Stomach (tissue), 9 donors: ENCODE results near the gene COX6B2. TPM values are rescaled to one million over a fixed set of nuclear protein-coding genes. Genes with fewer than 3 reads are reported as not detected.

Source experiments
- DNase-seq, 2 donors: peaks; one replicate each; pipeline versions ENCODE4 v3.0.0 to v3.0.0-alpha.2; 2013 to 2019
- H3K27ac ChIP-seq, 5 donors: fragments of 200-600 bp in 4 of 5; sonication (generic) in 4 of 5; one replicate each; pipeline ENCODE4 v1.5.1; 2013 to 2019; ENCODE audit warnings: mild to moderate bottlenecking in 1 of 5, moderate library complexity in 1 of 5
- H3K27me3 ChIP-seq, 3 donors: fragments of 200-600 bp; sonication (generic); one replicate each; pipeline ENCODE4 v1.5.1; 2017 to 2019; ENCODE audit warnings: mixed run types in 1 of 3
- H3K36me3 ChIP-seq, 4 donors: fragments of 200-600 bp; sonication (generic); 1 replicate in 3 of 4; 2 replicates in 1 of 4; pipeline ENCODE4 v1.5.1; 2016 to 2019
- H3K4me1 ChIP-seq, 4 donors: fragments of 200-600 bp; sonication (generic); one replicate each; pipeline ENCODE4 v1.5.1; 2016 to 2019
- H3K4me3 ChIP-seq, 4 donors: fragments of 200-600 bp; sonication (generic) in 3 of 4; one replicate each; pipeline ENCODE4 v1.5.1; 2016 to 2019; ENCODE audit warnings: mild to moderate bottlenecking in 1 of 4
- H3K9me3 ChIP-seq, 4 donors: fragments of 200-600 bp; sonication (generic); one replicate each; pipeline ENCODE4 v1.5.1; 2016 to 2019
- EP300 ChIP-seq: sonication (generic); formaldehyde crosslinking; IDR thresholded peaks from one replicate; pipeline ENCODE4 v1.6.1; 2017; ENCODE audit warnings: antibody characterized with exemption
- POLR2A ChIP-seq, 4 donors: fragments of 450-650 bp; IDR thresholded peaks; one replicate each; pipeline ENCODE4 v1.6.1; 2016; ENCODE audit warnings: antibody characterized with exemption in 4 of 4, control low read depth in 2 of 4, mild to moderate bottlenecking in 1 of 4, moderate library complexity in 1 of 4
- POLR2AphosphoS5 ChIP-seq, 3 donors: sonication (generic); formaldehyde crosslinking; IDR thresholded peaks; one replicate each; pipeline ENCODE4 v1.6.1; 2016; ENCODE audit warnings: antibody characterized with exemption in 3 of 3
- WGBS, 5 donors: extraction: QIAGEN DNeasy Blood & Tissue Kit in 3 of 5; methylation state at CpG; one replicate each; pipeline versions ENCODE4 v1.1.5 to v1.1.7; 2013 to 2018; 5-methylcytosine and 5-hydroxymethylcytosine counted together
- intact Hi-C: fragments of 100-400 bp; cut with DNase I; formaldehyde crosslinking; loops from one replicate; pipeline ENCODE4 v1.15.1; 2023; ENCODE audit warnings: low total_unique reads
- polyA plus RNA-seq, 3 donors: library from polyadenylated mRNA; stranded (reverse); fragments of 200-250 nt; gene quantifications; one replicate each; pipeline ENCODE4 v1.2.3, GENCODE V29; 2013
- total RNA-seq, 5 donors: library from RNA; depleted of rRNA; stranded (reverse); fragments of >200 nt; gene quantifications; one replicate each; pipeline versions ENCODE4 v1.1.0 to v1.2.3, GENCODE V29; 2014 to 2016
- TF ChIP-seq, protein P1 (sequence below), 7 experiments: fragments of 450-650 bp in 4 of 7; fragments of 200-600 bp in 3 of 7; sonication (generic) in 3 of 7; IDR thresholded peaks; one replicate each; pipeline ENCODE4 v1.5.1; 2016 to 2019; ENCODE audit warnings: antibody characterized with exemption in 7 of 7, control low read depth in 2 of 7, mild to moderate bottlenecking in 1 of 7
- donor health status: healthy with polysubstance abuse.
- donor health status: Bipolar disorder and iron deficiency.
- donor health status: healthy.

Gene COX6B2
- total and polyA plus RNA-seq, 8 donors = 0.19 to 18.2 (median 0.93) TPM; not detected in 5

DNA sequence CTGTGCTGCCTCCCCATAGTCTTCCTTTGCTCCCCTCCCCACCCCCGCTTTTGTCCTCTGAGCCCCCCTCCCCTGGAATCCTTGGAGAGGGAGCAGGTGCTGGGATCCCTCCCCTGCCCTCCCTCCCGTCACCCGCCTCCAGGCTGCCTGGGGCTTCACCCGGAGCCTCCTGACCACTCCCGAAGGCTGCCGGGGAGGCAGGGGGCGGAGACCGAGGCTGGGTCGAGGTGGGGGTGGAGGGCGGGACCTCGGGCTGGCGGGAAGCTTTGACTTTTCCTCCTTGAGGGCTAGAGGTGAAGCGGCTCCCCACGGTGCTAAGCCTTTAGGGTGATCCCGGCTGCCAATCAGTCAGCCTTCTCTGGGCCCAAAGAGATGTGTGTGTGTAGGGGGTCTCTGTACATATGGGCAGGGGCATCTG lies 13.3 kb downstream of the COX6B2 start:
- H3K9me3 ChIP-seq = no peaks in the 10 kb centered on the region
- TF ChIP-seq POLR2AphosphoS5 (IDR thresholded peaks at IDR 0.05) (no peak), POLR2A (IDR thresholded peaks at IDR 0.05) (no peak), EP300 (no peak)
- TF ChIP-seq, protein P1, sequence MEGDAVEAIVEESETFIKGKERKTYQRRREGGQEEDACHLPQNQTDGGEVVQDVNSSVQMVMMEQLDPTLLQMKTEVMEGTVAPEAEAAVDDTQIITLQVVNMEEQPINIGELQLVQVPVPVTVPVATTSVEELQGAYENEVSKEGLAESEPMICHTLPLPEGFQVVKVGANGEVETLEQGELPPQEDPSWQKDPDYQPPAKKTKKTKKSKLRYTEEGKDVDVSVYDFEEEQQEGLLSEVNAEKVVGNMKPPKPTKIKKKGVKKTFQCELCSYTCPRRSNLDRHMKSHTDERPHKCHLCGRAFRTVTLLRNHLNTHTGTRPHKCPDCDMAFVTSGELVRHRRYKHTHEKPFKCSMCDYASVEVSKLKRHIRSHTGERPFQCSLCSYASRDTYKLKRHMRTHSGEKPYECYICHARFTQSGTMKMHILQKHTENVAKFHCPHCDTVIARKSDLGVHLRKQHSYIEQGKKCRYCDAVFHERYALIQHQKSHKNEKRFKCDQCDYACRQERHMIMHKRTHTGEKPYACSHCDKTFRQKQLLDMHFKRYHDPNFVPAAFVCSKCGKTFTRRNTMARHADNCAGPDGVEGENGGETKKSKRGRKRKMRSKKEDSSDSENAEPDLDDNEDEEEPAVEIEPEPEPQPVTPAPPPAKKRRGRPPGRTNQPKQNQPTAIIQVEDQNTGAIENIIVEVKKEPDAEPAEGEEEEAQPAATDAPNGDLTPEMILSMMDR (IDR thresholded peaks at IDR 0.05) = no peak
- no peaks in the 10 kb centered on the region for H3K27me3 ChIP-seq
- H3K36me3 ChIP-seq = peaks cover 12 to 39% (median 26%) of the 10 kb centered on the region in 4 donors
- intact Hi-C loops = no loop called here
- 0 to 8% (median 3%) methylated on average over 9 to 15 of the region's 15 CpGs for WGBS, 5 donors
- H3K27ac ChIP-seq = peak overlapping the region in 4 of 5 donors; percentile 95 to 97 (median 96)
- H3K4me1 ChIP-seq = peaks cover 17 to 44% (median 41%) of the 10 kb centered on the region in 4 donors
- peak overlapping the region; percentile 65 to 89 (median 78) for H3K4me3 ChIP-seq
- DNase-seq = peak; percentile 77 to 94

DNA sequence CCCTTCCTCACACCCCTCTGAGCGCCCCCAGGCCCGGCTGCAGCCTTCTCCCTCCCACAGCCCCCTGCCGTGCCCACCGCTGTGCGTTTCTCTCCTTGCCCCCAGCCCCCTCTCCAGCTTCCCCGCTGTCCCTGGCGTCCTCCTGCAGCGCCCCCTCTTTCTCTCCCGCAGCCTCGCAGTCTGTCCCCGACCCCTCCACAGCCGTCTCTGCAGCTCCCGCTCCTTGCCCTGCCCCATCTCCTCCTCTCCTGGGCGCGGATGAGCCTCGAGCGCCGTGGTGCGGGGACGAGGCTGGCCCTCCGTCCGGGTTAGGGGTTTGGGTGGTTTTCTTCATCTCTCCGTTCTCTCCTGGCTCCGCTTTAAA lies 13.8 kb downstream of the COX6B2 start:
- no peaks in the 10 kb centered on the region for H3K9me3 ChIP-seq
- H3K4me1 ChIP-seq = peaks cover 17 to 40% (median 37%) of the 10 kb centered on the region in 4 donors
- H3K27ac ChIP-seq = peak overlapping the region; percentile 71 to 97 (median 96)
- H3K27me3 ChIP-seq = no peaks in the 10 kb centered on the region
- 0 to 3% (median 1%) methylated on average over 21 to 24 of the region's 24 CpGs for WGBS, 5 donors
- intact Hi-C loops = no loop called here
- DNase-seq = peak in 1 of 2 donors; percentile 76
- TF ChIP-seq POLR2AphosphoS5 (IDR thresholded peaks at IDR 0.05) (no peak), EP300 (no peak), POLR2A (IDR thresholded peaks at IDR 0.05) (no peak)
- TF ChIP-seq, protein P1 (IDR thresholded peaks at IDR 0.05) = no peak
- peaks cover 12 to 39% (median 25%) of the 10 kb centered on the region in 4 donors for H3K36me3 ChIP-seq
- H3K4me3 ChIP-seq = peak overlapping the region; percentile 65 to 89 (median 78)

DNA sequence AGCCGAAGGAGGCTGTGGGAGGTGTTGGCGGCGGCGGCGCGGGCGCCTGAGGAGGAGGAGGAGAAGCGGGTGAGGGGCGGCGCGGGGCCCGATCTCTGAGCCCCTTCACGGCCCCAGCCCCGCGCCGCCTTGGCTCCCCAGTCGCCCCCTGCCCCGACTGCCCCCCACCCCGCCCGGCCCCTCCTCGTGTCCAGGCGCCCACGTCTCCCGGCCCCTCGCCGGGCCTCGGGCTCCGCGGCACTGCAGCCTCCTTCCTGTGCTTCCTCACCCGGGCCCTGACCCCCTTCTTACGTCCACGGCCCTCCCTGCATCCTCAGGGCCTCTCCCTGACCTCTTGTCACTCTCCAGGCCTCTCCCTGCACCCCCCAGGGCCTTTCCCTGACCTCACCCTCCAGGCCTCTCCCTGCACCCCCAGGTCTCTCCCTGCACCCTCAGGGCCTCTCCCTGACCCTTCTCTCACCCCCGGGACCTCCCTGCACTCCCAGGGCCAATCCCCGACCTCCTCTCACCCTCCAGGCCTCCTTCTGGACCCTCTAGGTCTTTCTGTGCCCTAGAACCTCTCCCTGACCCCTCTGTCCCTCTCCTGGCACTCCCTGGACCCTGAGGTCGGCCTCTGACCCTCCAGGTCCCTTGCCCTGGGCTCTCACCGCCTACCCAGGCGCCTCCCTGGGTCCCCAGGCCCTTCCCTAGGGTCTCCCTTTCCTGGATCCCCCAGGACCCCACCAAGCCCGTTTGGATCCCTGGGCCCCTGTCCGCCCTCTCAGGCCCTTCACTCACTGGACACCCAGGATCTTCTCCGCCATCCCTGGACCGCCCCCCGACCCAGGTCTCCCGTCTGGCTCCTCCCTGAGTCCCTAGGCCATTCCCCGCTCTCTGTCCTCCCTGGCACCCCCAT lies 14.4 kb downstream of the COX6B2 start:
- peak in 2 of 3 donors; percentile 96 to 99 for TF ChIP-seq POLR2AphosphoS5 (IDR thresholded peaks at IDR 0.05)
- peak in 2 of 4 donors; percentile 79 to 93 for TF ChIP-seq POLR2A (IDR thresholded peaks at IDR 0.05)
- no peak for TF ChIP-seq EP300
- Histone ChIP-seq H3K27me3 (peaks cover 0 to under 1% (median 0%) of the 10 kb centered on the region in 3 donors), H3K36me3 (peaks cover 12 to 34% (median 25%) of the 10 kb centered on the region in 4 donors), H3K9me3 (no peaks in the 10 kb centered on the region), H3K4me3 (peak overlapping the region; percentile 65 to 89 (median 78)), H3K4me1 (peaks cover 17 to 36% (median 32%) of the 10 kb centered on the region in 4 donors), H3K27ac (peak overlapping the region; percentile 71 to 97 (median 96))
- DNase-seq = peak in 1 of 2 donors; percentile 76
- intact Hi-C loops = no loop called here
- WGBS, 5 donors = 2 to 4% (median 2%) methylated on average over 19 to 44 of the region's 44 CpGs

DNA sequence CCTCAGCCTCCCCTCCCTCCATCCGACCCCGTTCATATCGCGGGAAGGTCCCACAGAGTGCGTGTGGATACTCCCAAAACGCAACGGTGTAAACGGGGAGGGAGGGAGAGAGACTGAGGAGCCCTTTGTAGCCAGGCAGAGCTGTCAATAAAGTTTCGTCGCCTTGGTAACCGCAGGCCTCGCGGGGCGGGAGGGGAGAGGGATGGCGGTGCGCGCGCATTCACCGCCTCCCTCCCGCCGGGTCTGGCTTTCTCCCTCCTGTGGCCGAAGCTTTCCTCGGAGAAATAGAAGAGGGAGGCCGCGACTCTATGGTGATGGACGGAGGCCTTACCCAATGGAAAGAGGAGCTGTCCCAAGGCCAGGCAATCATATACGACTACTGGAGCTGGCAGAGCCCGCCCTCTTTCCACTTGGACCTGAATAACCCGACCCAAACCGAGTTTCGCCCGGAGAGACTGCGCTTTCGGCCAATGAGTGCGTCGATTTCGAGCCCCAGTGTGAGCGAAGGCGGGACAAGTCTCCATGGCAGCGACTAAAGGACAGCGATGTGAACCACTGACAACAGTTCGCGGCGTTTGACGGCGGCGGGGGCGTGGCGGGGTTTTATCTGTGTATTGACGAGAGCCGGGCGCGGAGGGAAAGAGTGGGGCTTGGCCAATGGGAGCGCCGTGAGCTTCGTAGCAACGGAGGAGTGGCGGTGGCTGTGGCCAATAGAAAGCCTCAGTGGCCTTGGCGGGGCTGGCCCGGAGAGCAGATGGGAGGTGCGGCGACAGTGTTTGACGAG lies 15.2 kb downstream of the COX6B2 start, which contains the start of gene KMT5C:
KMT5C (plus strand) TSS at position 772 of the 784 bp plus-strand sequence. CDS start 2,061 bp downstream, outside the sequence.
- TF ChIP-seq EP300 (no peak), POLR2AphosphoS5 (IDR thresholded peaks at IDR 0.05) (peak; percentile 11 to 99 (median 62)), POLR2A (IDR thresholded peaks at IDR 0.05) (no peak)
- TF ChIP-seq, protein P1 (IDR thresholded peaks at IDR 0.05) = peak in 4 of 7 experiments; percentile 15 to 56 (median 36)
- Histone ChIP-seq H3K36me3 (peaks cover 12 to 26% (median 23%) of the 10 kb centered on the region in 4 donors), H3K27ac (peak within 1 kb of the TSS; percentile 83 to 97 (median 96)), H3K4me1 (peaks cover 17 to 36% (median 31%) of the 10 kb centered on the region in 4 donors), H3K27me3 (peaks cover 0 to 9% (median 0%) of the 10 kb centered on the region in 3 donors), H3K9me3 (no peaks in the 10 kb centered on the region), H3K4me3 (peak within 1 kb of the TSS; percentile 65 to 89 (median 78))
- intact Hi-C loops = no loop called here
- 0 to 1% (median 0%) methylated on average over 25 to 63 of the region's 63 CpGs for WGBS, 5 donors
- DNase-seq = peak; percentile 100
